Subcutaneous adipose tissue (tissue), 4 donors: ENCODE results near the gene SGMS1. TPM values are rescaled to one million over a fixed set of nuclear protein-coding genes. Genes with fewer than 3 reads are reported as not detected.

Experiments used
- CTCF ChIP-seq: fragments of 450-650 bp; IDR thresholded peaks from one replicate; pipeline ENCODE4 v1.5.1; 2016; ENCODE audit warnings: low read depth, mild to moderate bottlenecking, control low read depth, antibody characterized with exemption, moderate library complexity
- total RNA-seq, 4 donors: library from RNA; depleted of rRNA; stranded (reverse); fragments of >200 nt; gene quantifications; one replicate each; pipeline ENCODE4 v1.1.0, GENCODE V29; 2016

Gene SGMS1
- total RNA-seq, 4 donors from 2014 or later: 63.9 to 117 (median 87.4) TPM

- TF ChIP-seq CTCF: no peak
Measured at GRCh38 chr10:50604809-50605208, 18.9 kb downstream of the SGMS1 start.

- no peak for TF ChIP-seq CTCF
Measured at GRCh38 chr10:50604049-50604640, 19.6 kb downstream of the SGMS1 start.

- no peak for TF ChIP-seq CTCF
Measured at GRCh38 chr10:50603151-50603850, 20.5 kb downstream of the SGMS1 start.

- TF ChIP-seq CTCF: no peak
Measured at GRCh38 chr10:50601974-50602373, 21.8 kb downstream of the SGMS1 start.

- TF ChIP-seq CTCF: no peak
Measured at GRCh38 chr10:50600831-50601477, 22.8 kb downstream of the SGMS1 start.

- TF ChIP-seq CTCF: no peak
Measured at GRCh38 chr10:50600286-50600685, 23.5 kb downstream of the SGMS1 start.

- no peak for TF ChIP-seq CTCF
Measured at GRCh38 chr10:50596897-50597296, 26.9 kb downstream of the SGMS1 start.
